HG03039 (cell line): ENCODE data around the gene MLXIP.
"Not testable (repeated sequence)": the region's sequence is repeated elsewhere in the genome, so short reads cannot be mapped to it uniquely, and the experiment has no call there.

ENCODE experiments used
- ATAC-seq: cut with Tn5 transposase; IDR thresholded peaks from one replicate; pipeline ENCODE4 v1.9.1; 2021; ENCODE audit warnings: mild to moderate bottlenecking, moderate library complexity; ENCODE audit not compliant: unreplicated experiment

Gene MLXIP

GRCh38 chr12:122078141-122079032, at the start of gene MLXIP:
Gene MLXIP, plus strand, starts transcription at chr12:122078756. Its CDS starts 98 bp downstream, at chr12:122078854.
- ATAC-seq = peak; percentile 83

GRCh38 chr12:122028905-122029560, 49.5 kb upstream of the MLXIP start:
- no peak for ATAC-seq

GRCh38 chr12:122029620-122030423, 48.7 kb upstream of the MLXIP start:
- ATAC-seq = no peak

- ATAC-seq = no peak
These were observed 48.0 kb upstream of the MLXIP start for GRCh38 chr12:122030424-122031035.

- ATAC-seq = no peak
These were observed 47.0 kb upstream of the MLXIP start for GRCh38 chr12:122031342-122032216.

- ATAC-seq = no peak
These were observed 46.0 kb upstream of the MLXIP start for GRCh38 chr12:122032580-122032979.

- ATAC-seq = no peak
These were observed 43.3 kb upstream of the MLXIP start for GRCh38 chr12:122035292-122035691.

GRCh38 chr12:122036153-122036552, 42.4 kb upstream of the MLXIP start:
- ATAC-seq = no peak

- ATAC-seq = no peak
These were observed 37.8 kb upstream of the MLXIP start for GRCh38 chr12:122040579-122041386.

- ATAC-seq = not testable (repeated sequence)
These were observed 37.1 kb upstream of the MLXIP start for GRCh38 chr12:122041458-122041857.

- no peak for ATAC-seq
These were observed 35.6 kb upstream of the MLXIP start for GRCh38 chr12:122042910-122043309.

GRCh38 chr12:122043476-122043875, 35.1 kb upstream of the MLXIP start:
- ATAC-seq = no peak

- no peak for ATAC-seq
These were observed 33.3 kb upstream of the MLXIP start for GRCh38 chr12:122045262-122045661.

- no peak for ATAC-seq
These were observed 32.4 kb upstream of the MLXIP start for GRCh38 chr12:122046145-122046544.

- ATAC-seq = no peak
These were observed 30.4 kb upstream of the MLXIP start for GRCh38 chr12:122048151-122048550.

- no peak for ATAC-seq
These were observed 28.7 kb upstream of the MLXIP start for GRCh38 chr12:122049827-122050226.

GRCh38 chr12:122050706-122051105, 27.9 kb upstream of the MLXIP start:
- ATAC-seq = no peak

GRCh38 chr12:122051231-122051876, 27.2 kb upstream of the MLXIP start:
- no peak for ATAC-seq

GRCh38 chr12:122052285-122052684, 26.3 kb upstream of the MLXIP start:
- ATAC-seq = no peak
